Measurements from ENCODE around the gene AGER.
"Not testable (repeated sequence)": the region's sequence is repeated elsewhere in the genome, so short reads cannot be mapped to it uniquely, and the experiment has no call there.

AGER gene

GRCh38 chr6:32208996-32209395 lies 24.9 kb upstream of the AGER start:
- DNase-seq (no peak), ATAC-seq (no peak)
- no peaks in the 10 kb centered on the region for H3K9me3 Mint-ChIP-seq
- H3K27ac Mint-ChIP-seq: no peak overlapping the region
- no peaks in the 10 kb centered on the region for H3K4me1 Mint-ChIP-seq
- no peak overlapping the region for H3K4me3 Mint-ChIP-seq
- no peaks in the 10 kb centered on the region for H3K27me3 Mint-ChIP-seq

DNA sequence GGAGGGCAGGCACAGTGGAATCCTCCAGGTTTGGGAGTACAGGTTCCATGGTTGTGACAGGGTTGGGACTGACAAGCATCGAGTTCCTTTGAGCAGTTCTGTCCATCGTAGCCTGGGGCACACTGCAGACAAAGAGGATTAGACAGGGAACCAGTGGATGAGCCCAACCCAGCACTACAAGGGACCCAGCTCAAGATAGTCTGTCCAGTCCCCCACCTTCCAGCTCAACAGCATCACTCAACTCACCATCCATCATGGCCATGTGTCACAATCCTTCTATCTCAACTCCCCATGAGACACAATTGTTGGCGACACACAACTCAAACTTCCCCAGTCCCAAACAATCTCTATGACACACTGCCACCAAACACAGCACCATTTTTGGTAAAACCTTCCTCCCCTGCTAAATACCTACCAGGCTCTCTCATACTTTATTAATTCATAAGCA lies 20.2 kb upstream of the AGER start:
- H3K27ac Mint-ChIP-seq: no peak overlapping the region
- H3K9me3 Mint-ChIP-seq: no peaks in the 10 kb centered on the region
- no peaks in the 10 kb centered on the region for H3K4me1 Mint-ChIP-seq
- H3K27me3 Mint-ChIP-seq: no peaks in the 10 kb centered on the region
- ATAC-seq: no peak
- no peak overlapping the region for H3K4me3 Mint-ChIP-seq
- no peak for DNase-seq

DNA sequence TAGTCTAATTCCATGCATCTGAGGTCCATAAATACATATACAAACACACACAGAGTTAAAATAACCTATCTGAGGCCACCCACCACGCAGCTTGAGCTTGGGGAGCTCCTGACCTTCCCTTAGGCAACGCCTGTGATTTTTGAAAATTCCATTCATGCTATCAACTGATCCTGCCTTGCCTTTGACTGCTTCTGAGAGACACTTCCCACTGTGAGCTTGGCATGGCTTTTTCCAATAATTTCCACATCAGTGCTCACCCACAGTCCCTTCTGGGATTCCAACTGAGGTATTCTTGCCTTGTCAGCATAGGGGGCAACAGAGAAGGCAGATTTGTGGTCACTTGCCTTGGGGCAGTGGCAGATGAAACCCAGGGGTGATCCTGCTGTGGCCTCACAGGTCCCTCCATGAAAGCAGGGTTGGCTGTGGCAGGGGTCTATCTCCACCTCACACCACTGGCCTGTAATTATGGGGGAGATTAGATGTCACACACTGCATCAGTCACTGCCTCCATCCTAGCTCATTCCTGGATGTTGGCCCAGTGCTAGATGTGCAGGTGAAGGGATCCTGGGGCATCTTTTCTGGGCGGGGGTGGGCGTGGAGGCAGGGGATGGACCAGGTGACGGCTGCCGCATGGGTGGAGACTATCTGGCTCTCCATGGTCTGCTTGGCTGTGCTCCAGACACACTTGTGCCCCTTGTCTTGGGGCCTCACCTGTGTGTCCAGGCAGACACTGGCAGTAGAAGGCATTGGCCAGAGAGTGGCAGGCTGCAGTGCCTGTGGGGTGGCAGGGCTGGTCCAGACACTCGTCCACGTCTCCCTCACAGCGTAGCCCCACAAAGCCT lies 19.6 kb upstream of the AGER start:
- Mint-ChIP-seq H3K27ac (no peak overlapping the region), H3K4me1 (no peaks in the 10 kb centered on the region), H3K9me3 (no peaks in the 10 kb centered on the region), H3K4me3 (no peak overlapping the region), H3K27me3 (no peaks in the 10 kb centered on the region)
- DNase-seq (no peak), ATAC-seq (no peak)

GRCh38 chr6:32202186-32202585 lies 18.1 kb upstream of the AGER start:
- Mint-ChIP-seq H3K9me3 (no peaks in the 10 kb centered on the region), H3K4me3 (no peak overlapping the region), H3K27me3 (no peaks in the 10 kb centered on the region), H3K4me1 (peaks cover 2% of the 10 kb centered on the region), H3K27ac (peak overlapping the region in 1 of 2 donors; percentile 9)
- DNase-seq: no peak
- ATAC-seq: no peak

DNA sequence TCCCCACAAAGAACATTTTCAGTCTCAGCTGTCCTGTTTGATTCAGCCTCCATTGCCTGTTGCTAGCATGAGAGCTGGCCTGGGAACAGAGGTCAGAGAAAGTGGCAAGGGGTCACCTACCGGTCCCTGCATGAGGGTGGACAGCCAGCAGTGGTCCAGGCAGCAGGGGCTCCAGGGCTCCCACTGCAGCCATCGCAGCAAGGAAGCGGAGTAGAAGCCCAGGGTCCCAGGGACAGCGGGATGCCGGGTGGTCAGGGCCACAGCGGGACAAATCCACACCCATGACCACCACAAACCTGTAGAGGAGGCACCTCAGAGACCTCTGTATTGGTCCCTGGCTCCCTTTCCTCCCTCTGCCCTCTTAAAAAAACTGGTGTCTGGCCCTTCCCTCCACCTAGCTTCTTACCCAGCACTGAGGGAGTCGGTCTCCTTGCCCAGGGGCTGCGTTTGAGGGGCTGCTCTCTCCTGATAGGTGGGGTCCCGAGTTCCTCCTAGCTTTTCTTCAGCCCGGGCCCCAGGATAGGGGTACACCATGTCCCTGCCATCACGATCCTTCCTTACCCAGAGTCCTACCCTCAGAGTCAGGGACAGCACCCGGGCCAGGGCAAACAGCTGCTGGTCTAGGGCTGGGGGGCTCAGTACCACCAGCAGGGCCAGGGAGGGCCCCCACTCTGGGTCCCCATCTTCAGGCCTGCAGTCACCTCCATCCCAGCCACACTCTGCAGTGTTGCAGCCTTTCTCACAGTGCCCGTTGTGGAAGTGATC lies 16.8 kb upstream of the AGER start:
- no peak overlapping the region for H3K4me3 Mint-ChIP-seq
- DNase-seq (no peak), ATAC-seq (no peak)
- peaks cover 8% of the 10 kb centered on the region for H3K4me1 Mint-ChIP-seq
- H3K27me3 Mint-ChIP-seq: no peaks in the 10 kb centered on the region
- H3K27ac Mint-ChIP-seq: no peak overlapping the region
- no peaks in the 10 kb centered on the region for H3K9me3 Mint-ChIP-seq

GRCh38 chr6:32198866-32199265 lies 14.8 kb upstream of the AGER start:
- DNase-seq (no peak), ATAC-seq (no peak)
- H3K9me3 Mint-ChIP-seq: no peaks in the 10 kb centered on the region
- peaks cover 24% of the 10 kb centered on the region for H3K4me1 Mint-ChIP-seq
- peak overlapping the region in 1 of 2 donors; percentile 13 for H3K27ac Mint-ChIP-seq
- H3K27me3 Mint-ChIP-seq: no peaks in the 10 kb centered on the region
- H3K4me3 Mint-ChIP-seq: no peak overlapping the region

- H3K4me3 Mint-ChIP-seq: no peak overlapping the region
- no peaks in the 10 kb centered on the region for H3K27me3 Mint-ChIP-seq
- H3K9me3 Mint-ChIP-seq: no peaks in the 10 kb centered on the region
- no peak overlapping the region for H3K27ac Mint-ChIP-seq
- ATAC-seq (no peak), DNase-seq (no peak)
- H3K4me1 Mint-ChIP-seq: peaks cover 29% of the 10 kb centered on the region
Measured at GRCh38 chr6:32198345-32198696, 14.3 kb upstream of the AGER start.

DNA sequence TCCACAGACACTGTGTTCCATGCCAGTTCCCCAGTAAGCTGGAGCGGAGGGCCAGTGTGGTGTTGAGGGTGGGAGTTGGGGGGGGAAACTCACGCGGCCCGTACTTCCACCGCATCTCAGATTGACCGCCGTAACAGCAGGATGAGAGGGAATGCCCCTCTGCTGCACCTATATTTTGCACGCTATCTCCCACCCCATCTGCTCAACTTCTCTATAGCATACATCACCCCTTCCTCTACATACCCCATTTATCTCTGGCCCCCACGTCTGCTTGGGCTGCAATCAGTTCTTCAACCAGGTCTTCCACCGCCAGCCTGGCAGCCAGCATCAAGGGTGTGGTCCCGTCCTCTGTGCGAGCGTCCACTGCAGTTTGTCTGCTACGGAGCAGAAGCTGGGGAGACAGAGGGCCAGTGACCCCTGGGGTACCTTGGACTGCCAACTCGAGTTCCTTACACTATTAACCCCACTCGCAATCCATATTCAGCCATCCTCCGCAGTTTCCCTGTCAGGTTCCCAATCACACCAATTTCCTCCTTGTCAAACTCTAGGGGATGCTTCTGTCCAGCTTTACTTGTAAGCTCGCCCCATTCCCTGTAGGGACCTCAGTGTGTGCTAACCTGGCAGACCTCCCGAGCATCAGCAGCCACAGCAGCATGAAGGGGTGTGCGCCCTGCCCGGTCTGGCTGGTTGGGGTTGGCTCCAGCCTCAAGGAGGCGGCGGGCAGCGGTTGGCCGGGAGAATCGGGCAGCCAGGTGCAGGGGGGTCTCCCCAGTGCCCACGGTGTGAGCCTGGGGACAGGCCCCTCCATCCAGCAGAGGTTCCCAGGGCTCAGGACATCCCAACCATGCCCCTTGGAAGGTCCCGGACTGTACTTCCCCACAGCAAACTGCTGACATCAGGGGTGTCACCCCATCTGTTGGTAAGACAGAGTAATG lies 12.9 kb upstream of the AGER start:
- H3K4me1 Mint-ChIP-seq: peaks cover 37% of the 10 kb centered on the region

GRCh38 chr6:32195902-32196681 lies 12.0 kb upstream of the AGER start:
- Mint-ChIP-seq H3K9me3 (no peaks in the 10 kb centered on the region), H3K4me3 (peak overlapping the region; percentile 97 to 98), H3K4me1 (peaks cover 40% of the 10 kb centered on the region), H3K27me3 (no peaks in the 10 kb centered on the region), H3K27ac (peak overlapping the region; percentile 98 to 99)
- DNase-seq (peak; percentile 51 to 75), ATAC-seq (peak; percentile 90)

More for the DNA sequence above, 12.9 kb upstream of the AGER start:
- ATAC-seq (no peak), DNase-seq (no peak)
- peak overlapping the region; percentile 97 to 98 for H3K4me3 Mint-ChIP-seq
- peak overlapping the region; percentile 98 to 99 for H3K27ac Mint-ChIP-seq
- H3K9me3 Mint-ChIP-seq: no peaks in the 10 kb centered on the region
- no peaks in the 10 kb centered on the region for H3K27me3 Mint-ChIP-seq

- DNase-seq (peak; percentile 100), ATAC-seq (peak; percentile 89)
- Mint-ChIP-seq H3K27ac (peak overlapping the region; percentile 92 to 98), H3K9me3 (no peaks in the 10 kb centered on the region), H3K4me1 (peaks cover 42% of the 10 kb centered on the region), H3K27me3 (no peaks in the 10 kb centered on the region), H3K4me3 (peak overlapping the region; percentile 97 to 98)
Measured at GRCh38 chr6:32195652-32195901, 11.5 kb upstream of the AGER start.

GRCh38 chr6:32194825-32195651 lies 11.0 kb upstream of the AGER start:
- ATAC-seq (peak; percentile 8), DNase-seq (peak in 1 of 2 donors; percentile 46)
- H3K4me3 Mint-ChIP-seq: peak overlapping the region; percentile 97 to 98
- H3K27ac Mint-ChIP-seq: peak overlapping the region; percentile 74 to 92
- no peaks in the 10 kb centered on the region for H3K27me3 Mint-ChIP-seq
- peaks cover 42% of the 10 kb centered on the region for H3K4me1 Mint-ChIP-seq
- no peaks in the 10 kb centered on the region for H3K9me3 Mint-ChIP-seq

- Mint-ChIP-seq H3K9me3 (no peaks in the 10 kb centered on the region), H3K27ac (no peak overlapping the region), H3K4me1 (peaks cover 43% of the 10 kb centered on the region), H3K4me3 (peak overlapping the region; percentile 97 to 98), H3K27me3 (no peaks in the 10 kb centered on the region)
- ATAC-seq (no peak), DNase-seq (no peak)
Measured at GRCh38 chr6:32194388-32194787, 10.3 kb upstream of the AGER start.

- ATAC-seq, DNase-seq, H3K9me3 Mint-ChIP-seq, H3K27me3 Mint-ChIP-seq: not testable (repeated sequence)
- H3K4me3 Mint-ChIP-seq: peak overlapping the region; percentile 94 to 95
- peaks cover 56% of the 10 kb centered on the region for H3K4me1 Mint-ChIP-seq
- H3K27ac Mint-ChIP-seq: peak overlapping the region; percentile 97 to 98
Measured at GRCh38 chr6:32193096-32193495, 9.0 kb upstream of the AGER start.

DNA sequence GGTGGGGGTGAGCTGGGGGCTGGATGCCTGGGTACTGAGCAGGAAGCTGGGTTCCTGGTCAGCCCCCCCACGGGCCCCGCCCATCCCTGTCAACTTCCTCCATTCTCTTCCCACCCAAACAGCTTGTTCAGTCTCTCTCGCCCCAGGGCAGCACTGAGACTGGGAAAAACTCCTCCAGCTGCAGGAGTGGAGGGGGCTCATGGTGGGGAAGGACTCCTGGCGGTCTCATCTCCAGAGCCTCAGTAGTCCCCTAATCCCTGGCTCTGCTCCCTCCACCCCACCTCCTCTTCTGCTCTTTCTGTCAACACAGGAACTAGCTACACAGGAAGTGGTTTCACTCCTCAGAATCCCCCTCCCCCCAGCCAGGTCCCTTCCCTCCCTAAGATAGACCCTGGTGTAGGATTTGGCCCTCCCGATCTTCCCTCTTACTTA lies 8.6 kb upstream of the AGER start, which contains the start of gene GPSM3:
Gene GPSM3, minus strand, starts transcription at position 36 of the 432 bp plus-strand sequence. CDS start 130 bp downstream, outside the sequence.
- Mint-ChIP-seq H3K27ac (peak within 1 kb of the TSS; percentile 97 to 98), H3K27me3 (no peaks in the 10 kb centered on the region), H3K4me1 (peaks cover 61% of the 10 kb centered on the region), H3K4me3 (peak within 1 kb of the TSS; percentile 94 to 95), H3K9me3 (no peaks in the 10 kb centered on the region)
- ATAC-seq (no peak), DNase-seq (peak in 1 of 2 donors; percentile 43)

Data from stimulated activated naive CD8-positive, alpha-beta T cell treated with anti-CD3 and anti-CD28 coated beads, Interleukin-15, amount 100 ng/mL, for 72 hours (primary cell).